CMK (cell line): ENCODE results near the gene CSF1.

Source experiments
- DNase-seq: peaks from one replicate; pipeline ENCODE4 v3.0.0-alpha.2; 2010; ENCODE audit warnings: low read depth

Gene CSF1

DNA sequence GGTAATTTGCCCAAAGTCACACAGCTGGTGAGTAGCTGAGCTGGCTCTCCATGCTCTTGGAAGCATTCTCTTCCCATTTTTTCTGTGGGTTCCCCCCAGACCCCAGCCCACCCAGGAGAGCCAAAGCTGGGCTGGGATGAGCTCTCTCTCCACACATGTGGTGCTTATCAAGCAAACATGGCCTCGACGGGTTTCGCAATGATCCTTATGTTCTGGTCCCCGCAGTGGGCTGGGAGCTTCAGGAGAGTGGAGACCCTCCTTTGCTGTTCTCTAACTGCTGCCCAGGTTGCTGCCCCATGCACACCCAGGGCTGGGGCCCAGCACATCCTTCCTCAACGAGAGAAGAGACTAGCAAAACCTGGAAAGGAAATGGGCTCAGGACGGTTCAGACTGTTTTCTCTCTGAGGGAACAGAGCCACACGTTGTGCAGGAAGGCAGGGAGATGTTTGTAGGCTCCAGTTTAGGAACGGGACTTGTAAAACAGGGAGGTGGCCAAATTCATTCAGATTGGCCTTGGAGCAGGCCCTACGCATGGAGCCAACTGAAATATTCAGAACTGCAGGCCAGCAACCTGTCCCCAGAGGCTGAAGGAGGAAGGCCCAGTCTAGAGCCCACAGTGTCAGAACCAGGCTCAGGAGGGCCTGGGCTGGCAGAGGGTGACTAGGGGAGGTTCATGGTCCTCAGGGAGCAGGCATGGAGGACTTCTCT, 27.2 kb upstream of the CSF1 start:
- no peak for DNase-seq

DNA sequence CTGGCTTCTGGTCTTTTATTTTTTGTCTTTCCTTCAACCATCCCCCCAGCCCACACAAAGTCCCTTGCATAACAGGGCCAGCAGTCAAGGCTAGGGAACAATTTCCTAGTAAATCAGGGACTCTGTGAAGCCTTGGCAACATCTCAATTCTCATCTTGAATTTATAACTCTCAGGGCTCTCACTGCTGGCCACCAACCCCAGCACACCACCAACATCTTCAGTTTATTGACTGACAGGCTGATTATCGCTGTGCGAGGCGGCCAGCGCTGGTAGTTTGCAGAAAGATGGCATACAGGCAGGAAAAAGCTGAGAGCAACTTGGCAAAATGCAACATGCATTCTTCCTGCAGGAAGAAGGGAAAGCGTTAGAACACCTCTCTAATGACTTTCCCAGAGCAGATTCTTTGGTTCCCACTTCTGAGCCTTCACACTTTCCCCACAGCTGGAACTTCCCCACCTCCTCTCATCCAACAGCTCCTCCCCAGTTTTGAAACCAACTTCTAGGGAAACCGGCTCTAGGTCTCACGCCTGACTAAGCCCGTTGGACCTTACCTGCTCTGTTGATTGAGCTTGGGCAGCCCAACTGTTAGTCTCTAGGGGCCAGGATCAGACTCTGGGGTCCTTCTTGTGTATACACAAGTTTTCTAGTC, 26.3 kb upstream of the CSF1 start:
- DNase-seq, result no peak

DNA sequence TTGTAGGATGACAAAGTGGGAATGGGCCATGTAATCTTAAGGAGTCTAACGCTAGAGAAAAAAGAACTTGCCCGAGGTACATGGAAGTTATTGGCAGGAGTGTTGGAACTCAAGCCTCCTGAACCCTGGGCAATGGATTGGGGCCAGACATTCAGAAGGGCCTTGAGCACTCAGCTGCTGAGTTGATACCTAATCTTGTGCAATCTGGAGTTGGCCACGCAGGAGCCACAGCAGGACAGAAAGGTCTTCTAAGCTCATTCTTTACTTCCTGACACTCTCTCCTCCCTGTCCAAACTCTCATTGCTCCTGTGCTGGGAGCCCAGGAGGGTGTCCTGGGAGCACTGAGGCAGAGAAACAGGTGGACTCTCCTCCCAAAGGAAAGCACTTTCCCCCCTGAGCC, 25.1 kb upstream of the CSF1 start:
- DNase-seq, result no peak

DNA sequence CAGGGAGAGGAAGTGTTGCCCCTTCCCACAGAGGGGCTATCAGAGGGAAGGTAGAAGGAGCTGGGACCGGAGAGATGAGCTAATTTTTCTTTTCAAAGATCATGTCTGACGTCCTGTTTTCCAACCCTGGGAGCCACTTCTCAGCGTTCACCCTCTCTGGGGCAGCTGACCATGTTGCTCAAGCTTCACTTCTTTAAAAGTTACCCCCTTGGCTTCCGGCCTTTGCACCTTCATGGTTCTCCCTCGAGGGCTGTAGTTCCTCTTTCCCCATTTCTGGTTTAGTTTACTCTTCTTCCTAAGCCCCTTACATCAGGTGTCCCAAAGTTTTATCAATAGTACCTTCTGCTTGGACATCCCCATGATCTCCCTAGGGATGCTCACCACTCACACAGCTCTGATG, 23.8 kb upstream of the CSF1 start:
- no peak for DNase-seq

DNA sequence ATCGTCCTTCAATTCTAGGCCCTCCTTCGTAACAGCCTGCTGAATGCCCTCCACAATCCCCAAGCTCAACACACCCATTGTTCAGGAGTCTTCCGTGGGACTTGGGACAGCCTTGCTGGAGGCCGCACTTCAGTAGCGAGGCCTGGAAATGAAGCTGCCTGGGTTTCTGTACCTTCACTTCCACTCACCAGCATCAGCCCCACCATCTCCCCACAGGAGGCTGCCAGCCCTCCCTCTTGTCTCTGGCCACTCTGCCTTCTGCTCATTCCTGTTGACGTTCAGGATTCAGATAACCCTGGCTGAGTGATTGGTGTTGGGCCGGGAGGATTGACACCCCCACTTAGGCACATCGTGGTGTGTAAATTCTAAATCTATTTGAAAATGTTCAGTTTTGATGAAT, 23.4 kb upstream of the CSF1 start:
- DNase-seq, result no peak

- DNase-seq, result no peak
Measured at GRCh38 chr1:109887884-109888283, 22.8 kb upstream of the CSF1 start.

GRCh38 chr1:109889094-109889493, 21.6 kb upstream of the CSF1 start:
- DNase-seq, result no peak

GRCh38 chr1:109890115-109890953, 20.3 kb upstream of the CSF1 start:
- no peak for DNase-seq

- DNase-seq, result no peak
Measured at GRCh38 chr1:109891930-109892329, 18.7 kb upstream of the CSF1 start.

GRCh38 chr1:109892561-109893368, 17.9 kb upstream of the CSF1 start:
- no peak for DNase-seq

DNA sequence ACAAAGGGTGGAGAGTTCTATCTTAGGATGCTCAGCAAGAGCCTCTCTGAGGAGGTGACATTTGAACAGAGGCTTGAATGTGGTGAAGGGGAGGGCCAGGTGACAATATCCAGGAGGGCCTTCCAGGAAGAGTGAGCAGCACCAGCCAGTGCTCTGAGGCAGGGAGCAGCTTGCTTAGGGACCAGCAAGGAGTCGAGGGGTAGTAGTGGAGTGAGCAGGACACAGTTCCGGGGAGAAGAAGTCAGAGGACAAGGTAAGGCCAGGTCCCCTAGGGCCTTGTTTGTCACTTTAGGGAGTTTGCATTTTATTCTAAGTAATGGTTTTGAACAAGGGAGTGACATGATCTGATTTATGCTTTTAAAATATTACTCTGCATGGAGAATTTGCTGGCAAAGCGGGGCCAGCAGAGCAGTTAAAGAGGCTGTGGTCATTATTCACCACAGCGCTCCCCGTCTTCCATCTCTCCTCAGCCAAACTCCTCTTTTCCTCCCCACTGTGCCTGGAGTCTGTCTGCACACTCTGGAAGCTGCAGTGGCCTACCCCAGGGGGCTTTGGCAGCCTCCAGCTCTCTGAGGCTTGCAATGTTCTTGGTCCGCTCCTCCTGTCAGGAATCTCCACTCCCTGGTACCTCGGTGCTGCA, 17.0 kb upstream of the CSF1 start:
- DNase-seq, result no peak

GRCh38 chr1:109894823-109895719, 15.6 kb upstream of the CSF1 start:
- DNase-seq, result no peak

GRCh38 chr1:109895720-109896504, 14.7 kb upstream of the CSF1 start:
- peak; percentile 30 for DNase-seq

DNA sequence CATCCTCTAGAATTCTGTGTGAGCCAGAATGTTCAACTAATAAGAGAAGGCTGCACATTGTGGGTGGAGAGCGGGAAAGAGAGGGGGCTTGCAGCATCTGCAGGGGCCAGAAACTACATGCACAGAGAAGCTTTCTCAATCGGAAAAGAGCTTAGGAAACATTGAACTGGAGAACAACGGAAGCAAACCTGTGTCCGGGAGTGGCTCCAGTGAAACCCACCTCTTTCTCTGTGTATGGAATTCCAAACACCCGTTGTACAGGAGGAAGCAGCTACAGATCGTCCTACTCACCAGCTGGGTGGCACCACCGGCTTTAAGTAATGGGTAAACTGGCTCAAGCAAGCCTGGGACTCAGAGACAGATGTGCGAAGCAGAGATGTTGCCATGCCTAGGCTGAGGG, 14.0 kb upstream of the CSF1 start:
- no peak for DNase-seq

GRCh38 chr1:109897259-109897955, 13.2 kb upstream of the CSF1 start:
- no peak for DNase-seq

DNA sequence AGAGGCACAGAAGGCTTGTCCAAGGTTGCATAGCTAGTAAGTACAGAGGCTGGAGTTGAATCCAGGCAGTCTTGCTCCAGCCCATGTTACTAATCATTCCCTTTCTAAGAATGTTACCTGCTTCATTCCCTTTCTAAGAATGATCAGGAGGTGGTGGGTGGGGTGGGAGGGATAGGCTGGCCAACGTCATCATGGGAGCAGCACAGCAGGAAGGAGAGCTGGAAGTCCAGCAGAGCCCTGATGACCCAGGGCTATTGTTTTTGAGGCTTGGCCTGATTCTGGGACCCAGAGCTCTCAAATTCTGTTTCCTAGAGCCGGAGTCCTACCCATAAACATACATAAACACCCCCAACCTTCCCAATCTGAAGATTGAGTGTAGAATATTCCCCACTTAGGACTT, 11.8 kb upstream of the CSF1 start:
- DNase-seq, result no peak

- no peak for DNase-seq
Measured at GRCh38 chr1:109901141-109901523, 9.5 kb upstream of the CSF1 start.

- no peak for DNase-seq
Measured at GRCh38 chr1:109901524-109902145, 9.0 kb upstream of the CSF1 start.
